GM19395 (cell line): Measurements from ENCODE around the gene RRAGC.

Experiments
- ATAC-seq: cut with Tn5 transposase; IDR thresholded peaks from one replicate; pipeline ENCODE4 v1.9.1; 2021; ENCODE audit warnings: mild to moderate bottlenecking, moderate library complexity; ENCODE audit not compliant: unreplicated experiment

Gene RRAGC, protein sequence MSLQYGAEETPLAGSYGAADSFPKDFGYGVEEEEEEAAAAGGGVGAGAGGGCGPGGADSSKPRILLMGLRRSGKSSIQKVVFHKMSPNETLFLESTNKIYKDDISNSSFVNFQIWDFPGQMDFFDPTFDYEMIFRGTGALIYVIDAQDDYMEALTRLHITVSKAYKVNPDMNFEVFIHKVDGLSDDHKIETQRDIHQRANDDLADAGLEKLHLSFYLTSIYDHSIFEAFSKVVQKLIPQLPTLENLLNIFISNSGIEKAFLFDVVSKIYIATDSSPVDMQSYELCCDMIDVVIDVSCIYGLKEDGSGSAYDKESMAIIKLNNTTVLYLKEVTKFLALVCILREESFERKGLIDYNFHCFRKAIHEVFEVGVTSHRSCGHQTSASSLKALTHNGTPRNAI

GRCh38 chr1:38859561-38860453, at the start of gene RRAGC:
Gene RRAGC (minus strand): TSS chr1:38859772. CDS start chr1:38859646, 126 bp downstream.
- ATAC-seq: peak; percentile 90

DNA sequence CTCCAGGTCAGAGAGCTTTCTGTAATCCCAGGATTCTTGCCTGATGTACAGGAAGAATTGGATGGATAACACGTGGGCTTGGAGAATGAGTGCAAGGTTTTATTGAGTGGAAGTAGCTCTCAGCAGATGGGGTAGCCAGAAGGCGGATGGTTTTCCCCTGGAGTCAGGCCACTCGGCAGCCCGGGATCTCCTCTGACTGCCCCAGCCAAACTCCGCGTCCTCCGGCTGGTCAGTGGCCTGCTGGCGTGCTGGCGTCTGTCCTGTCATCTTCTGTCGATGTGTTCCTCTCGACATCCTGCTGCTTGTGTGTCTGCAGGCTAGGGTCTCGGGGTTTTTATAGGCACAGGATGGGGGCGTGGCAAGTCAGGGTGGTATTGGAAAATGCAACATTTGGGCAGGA, 49.2 kb upstream of the RRAGC start:
- ATAC-seq: no peak

DNA sequence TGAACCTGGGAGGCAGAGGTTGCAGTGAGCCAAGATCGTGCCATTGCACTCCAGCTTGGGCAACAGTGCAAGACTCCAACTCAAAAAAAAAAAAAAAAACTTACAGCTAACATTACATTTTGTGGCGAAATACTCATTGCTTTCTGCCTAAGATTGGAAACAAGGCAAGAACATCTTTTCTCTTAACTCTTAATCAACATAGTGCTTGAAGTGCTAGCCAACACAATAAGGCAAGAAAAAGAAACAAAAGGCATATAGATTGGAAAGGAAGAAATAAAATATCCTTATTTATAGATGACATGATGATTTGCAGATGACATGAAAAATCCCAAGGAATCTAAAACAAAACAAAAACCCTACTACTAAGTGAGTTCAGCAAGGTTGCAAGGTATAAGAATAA, 46.4 kb upstream of the RRAGC start:
- ATAC-seq: no peak

- ATAC-seq: no peak
Measured at GRCh38 chr1:38899560-38899959, 40.0 kb upstream of the RRAGC start.

DNA sequence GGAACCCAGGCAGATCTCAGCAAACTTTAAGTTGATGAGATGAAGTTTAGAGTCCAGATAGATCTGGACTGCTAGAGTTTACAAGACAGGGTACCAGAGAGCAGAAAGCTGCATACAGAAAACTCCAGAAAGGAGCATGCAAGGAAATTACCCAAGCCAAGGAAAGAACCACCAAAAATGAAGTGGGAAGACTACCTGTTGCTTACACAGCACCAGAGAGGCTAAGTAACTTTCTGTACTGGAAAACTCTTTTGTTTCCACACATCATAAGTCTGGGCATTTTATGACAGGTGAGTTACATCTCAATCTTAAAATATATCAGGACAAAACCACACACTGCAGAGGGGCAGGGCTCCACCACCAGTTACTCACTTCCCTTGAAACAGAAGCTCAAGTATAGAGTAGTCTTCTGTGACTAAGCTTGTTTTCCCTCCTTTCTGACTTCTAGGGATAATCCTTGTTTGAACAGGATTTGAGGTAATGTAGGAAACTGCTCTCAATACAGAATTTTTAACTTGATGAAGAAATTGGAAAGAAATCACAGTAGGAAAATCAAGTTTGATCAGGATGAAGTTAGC, 39.2 kb upstream of the RRAGC start:
- no peak for ATAC-seq

GRCh38 chr1:38896169-38896568, 36.6 kb upstream of the RRAGC start:
- no peak for ATAC-seq

- no peak for ATAC-seq
Measured at GRCh38 chr1:38892976-38893375, 33.4 kb upstream of the RRAGC start.

GRCh38 chr1:38891753-38892152, 32.2 kb upstream of the RRAGC start:
- ATAC-seq: no peak

DNA sequence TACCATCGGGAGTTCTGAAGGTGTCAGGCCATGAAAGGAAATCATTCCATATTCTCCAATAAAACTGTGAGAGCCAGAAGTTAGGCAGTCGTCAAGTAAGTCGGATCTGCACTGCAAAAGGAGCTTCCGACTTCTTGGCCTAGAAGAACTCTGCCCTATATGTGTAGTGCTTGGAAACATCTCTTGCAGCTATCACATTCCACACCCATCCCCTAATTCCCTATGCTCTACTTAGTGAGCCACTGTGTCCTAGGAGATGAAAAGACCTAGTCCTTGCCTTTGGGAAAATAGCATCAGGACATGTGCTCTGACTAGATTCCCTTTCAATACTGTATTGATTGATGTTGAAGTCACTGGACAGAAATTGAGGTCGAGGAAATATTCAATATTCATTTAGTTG, 30.0 kb upstream of the RRAGC start:
- no peak for ATAC-seq

DNA sequence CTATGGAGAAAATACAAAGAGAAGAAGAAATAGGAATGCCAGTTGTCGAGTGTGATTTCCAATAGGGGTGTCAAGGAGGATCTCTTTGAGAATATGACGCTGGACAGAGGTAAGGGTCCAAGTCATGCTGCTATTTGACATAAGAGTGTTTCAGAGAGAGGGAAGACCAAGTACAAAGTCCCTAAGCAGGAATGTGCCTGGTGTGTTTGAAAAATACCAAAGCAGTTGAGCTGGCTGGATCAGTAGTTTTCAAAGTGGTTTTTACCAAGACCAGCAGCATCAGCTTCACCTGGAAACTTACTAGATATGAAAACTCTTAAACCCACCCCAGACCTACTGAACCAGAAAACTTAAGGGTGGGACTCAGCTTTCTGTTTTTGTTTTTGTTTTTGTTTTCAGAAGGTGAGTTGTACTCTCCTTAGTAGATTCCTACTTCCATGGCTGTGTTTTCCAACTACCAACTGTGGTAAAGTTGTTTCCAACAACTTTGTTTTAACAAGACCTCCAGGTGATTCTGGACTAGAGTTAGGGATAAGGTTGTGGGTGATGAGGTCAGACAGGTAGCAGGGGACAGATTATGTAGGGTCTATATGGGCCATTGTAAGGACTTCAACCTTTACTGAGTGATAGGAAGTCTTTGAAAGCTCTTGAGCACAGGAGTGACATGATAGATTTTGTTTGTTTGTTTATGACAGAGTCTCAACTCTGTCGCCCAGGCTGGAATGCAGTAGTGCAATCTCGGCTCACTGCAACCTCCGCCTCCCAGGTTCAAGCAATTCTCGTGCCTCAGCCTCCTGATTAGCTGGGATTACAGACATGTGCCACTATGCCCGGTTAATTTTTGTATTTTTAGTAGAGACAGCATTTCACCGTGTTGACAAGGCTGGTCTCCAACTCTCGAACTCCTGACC, 29.1 kb upstream of the RRAGC start:
- no peak for ATAC-seq

GRCh38 chr1:38885092-38885491, 25.5 kb upstream of the RRAGC start:
- ATAC-seq: no peak

- ATAC-seq: no peak
Measured at GRCh38 chr1:38881487-38881886, 21.9 kb upstream of the RRAGC start, which contains the start of gene GJA9. Gene GJA9 (minus strand): TSS chr1:38881587. CDS start chr1:38876098, 5,489 bp downstream.

DNA sequence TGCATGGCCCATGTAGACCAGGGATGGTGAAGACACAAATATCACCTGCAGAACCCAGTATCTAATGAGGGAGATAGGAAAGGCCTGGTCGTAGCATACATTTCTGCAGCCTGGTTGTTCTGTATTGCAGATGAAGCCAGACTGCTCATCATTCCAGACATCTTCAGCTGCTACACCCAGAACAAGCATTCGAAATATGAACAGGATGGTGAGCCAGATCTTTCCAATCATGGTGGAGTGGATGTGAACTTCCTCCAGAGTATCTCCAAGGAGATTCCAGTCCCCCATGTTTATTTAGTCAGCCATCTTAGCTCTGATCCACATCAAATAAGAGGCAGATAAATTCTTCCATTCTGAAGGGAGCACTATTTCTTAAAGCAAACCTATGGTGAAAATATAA, 16.2 kb upstream of the RRAGC start:
- ATAC-seq: no peak

- ATAC-seq: peak; percentile 94
Measured at GRCh38 chr1:38873027-38873969, 13.7 kb upstream of the RRAGC start, which contains the start of gene MYCBP. Gene MYCBP (minus strand): TSS chr1:38873348. CDS start chr1:38873305, 43 bp downstream.

DNA sequence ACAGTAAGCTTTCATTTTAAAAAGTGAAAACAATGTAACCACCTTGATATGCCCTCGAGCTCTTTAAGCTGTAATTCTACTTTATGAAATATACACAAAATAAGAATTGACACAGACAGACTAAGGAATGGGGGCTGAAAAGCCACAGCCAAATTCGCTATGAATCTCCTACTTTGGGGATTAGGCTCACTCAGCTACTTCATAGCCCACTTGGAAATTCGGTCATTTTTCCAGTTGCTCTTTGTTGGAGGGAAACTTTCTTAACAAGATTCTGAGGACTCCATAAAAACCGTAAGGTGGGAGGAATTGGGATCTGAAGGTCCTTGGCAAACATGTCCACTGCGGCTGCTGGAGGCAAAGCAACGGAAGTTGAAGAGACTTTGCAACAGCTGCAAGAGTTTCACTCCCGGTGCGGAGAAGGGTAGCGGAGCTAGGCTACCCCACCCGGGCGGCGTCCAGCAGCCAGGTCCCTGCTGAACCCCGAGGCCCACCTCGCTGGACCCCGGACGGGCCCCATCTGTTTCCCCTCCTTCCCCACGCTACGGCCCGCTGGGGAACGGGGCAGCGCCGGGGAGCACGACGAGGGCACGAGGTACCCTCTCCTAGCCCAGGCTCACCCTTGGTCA, 12.9 kb upstream of the RRAGC start:
- peak; percentile 30 for ATAC-seq

DNA sequence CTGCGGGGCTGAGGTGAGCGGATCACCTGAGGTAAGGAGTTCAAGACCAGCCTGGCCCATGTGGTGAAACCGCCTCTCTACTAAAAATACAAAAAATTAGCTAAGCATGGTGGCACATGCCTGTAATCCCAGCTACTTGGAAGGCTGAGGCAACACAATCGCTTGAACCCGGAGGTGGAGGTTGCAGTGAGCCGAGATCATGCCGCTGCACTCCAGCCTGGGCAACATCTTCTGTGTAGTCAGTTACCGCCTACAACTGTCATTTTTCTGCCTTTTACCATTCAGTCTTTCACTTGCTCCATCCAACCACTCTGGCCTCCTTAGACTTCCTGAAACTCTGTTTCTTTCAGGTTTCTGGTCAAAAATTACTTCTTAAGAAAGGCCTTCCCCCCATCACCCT, 11.4 kb upstream of the RRAGC start:
- no peak for ATAC-seq

DNA sequence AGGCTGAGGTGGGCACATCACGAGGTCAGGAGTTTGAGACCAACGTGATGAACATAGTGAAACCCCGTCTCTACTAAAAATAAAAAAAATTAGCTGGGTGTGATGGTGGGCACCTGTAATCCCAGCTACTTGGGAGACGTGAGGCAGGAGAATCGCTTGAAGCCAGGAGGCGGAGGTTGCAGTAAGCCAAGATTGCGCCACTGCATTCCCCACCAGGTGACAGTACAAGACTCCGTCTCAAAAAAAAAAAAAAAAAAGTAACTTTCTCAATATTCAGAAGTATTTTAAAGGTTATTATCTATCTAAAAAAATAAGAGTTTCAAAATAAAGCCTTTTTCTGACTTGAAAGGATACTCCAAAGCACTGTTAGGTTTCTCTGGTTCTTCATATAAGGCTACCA, 7.6 kb upstream of the RRAGC start:
- no peak for ATAC-seq

GRCh38 chr1:38865112-38865715, 5.6 kb upstream of the RRAGC start:
- no peak for ATAC-seq
